ENCODE results near the gene PAFAH1B2. TPM values are rescaled to one million over a fixed set of nuclear protein-coding genes. Genes with fewer than 3 reads are reported as not detected.

Gene PAFAH1B2
- total and polyA plus RNA-seq, 10 of the 15 experiments (the other 5 are each of a cell fraction or from before 2014, with no cell fraction given): 17.6 to 64.8 (median 47.6) TPM

- TF ChIP-seq ELK1 (IDR thresholded peaks at IDR 0.05; ENCODE audit: low read depth, low read length) (no peak), JUND (IDR thresholded peaks at IDR 0.05; ENCODE audit: low read depth, low read length) (no peak), PBX3 (IDR thresholded peaks at IDR 0.05; ENCODE audit: insufficient replicate concordance, low read depth, low read length) (no peak), ZNF24 (IDR thresholded peaks at IDR 0.05) (no peak)
- TF ChIP-seq, protein P1, sequence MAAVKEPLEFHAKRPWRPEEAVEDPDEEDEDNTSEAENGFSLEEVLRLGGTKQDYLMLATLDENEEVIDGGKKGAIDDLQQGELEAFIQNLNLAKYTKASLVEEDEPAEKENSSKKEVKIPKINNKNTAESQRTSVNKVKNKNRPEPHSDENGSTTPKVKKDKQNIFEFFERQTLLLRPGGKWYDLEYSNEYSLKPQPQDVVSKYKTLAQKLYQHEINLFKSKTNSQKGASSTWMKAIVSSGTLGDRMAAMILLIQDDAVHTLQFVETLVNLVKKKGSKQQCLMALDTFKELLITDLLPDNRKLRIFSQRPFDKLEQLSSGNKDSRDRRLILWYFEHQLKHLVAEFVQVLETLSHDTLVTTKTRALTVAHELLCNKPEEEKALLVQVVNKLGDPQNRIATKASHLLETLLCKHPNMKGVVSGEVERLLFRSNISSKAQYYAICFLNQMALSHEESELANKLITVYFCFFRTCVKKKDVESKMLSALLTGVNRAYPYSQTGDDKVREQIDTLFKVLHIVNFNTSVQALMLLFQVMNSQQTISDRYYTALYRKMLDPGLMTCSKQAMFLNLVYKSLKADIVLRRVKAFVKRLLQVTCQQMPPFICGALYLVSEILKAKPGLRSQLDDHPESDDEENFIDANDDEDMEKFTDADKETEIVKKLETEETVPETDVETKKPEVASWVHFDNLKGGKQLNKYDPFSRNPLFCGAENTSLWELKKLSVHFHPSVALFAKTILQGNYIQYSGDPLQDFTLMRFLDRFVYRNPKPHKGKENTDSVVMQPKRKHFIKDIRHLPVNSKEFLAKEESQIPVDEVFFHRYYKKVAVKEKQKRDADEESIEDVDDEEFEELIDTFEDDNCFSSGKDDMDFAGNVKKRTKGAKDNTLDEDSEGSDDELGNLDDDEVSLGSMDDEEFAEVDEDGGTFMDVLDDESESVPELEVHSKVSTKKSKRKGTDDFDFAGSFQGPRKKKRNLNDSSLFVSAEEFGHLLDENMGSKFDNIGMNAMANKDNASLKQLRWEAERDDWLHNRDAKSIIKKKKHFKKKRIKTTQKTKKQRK (IDR thresholded peaks at IDR 0.05; ENCODE audit: low read depth, low read length): no peak
Observed at GRCh38 chr11:117127171-117127901, 16.8 kb upstream of the PAFAH1B2 start (continued).
